KMS-11 (cell line): ENCODE measurements around the gene EDEM3.
"Not testable (repeated sequence)": the region's sequence is repeated elsewhere in the genome, so short reads cannot be mapped to it uniquely, and the experiment has no call there.

Experiments
- H2AFZ ChIP-seq: fragments of 200-600 bp; sonication (generic); 2 replicates; pipeline ENCODE4 v1.6.1; 2016; ENCODE audit warnings: antibody characterized with exemption, mixed run types, low read depth
- H3K27ac ChIP-seq: fragments of 200-600 bp; sonication (generic); 2 replicates; pipeline ENCODE4 v1.6.1; 2016; ENCODE audit warnings: mild to moderate bottlenecking, mixed run types
- H3K27me3 ChIP-seq: fragments of 200-600 bp; sonication (generic); 2 replicates; pipeline ENCODE4 v1.6.1; 2017; ENCODE audit warnings: mild to moderate bottlenecking, low read depth, mixed run types, moderate library complexity; ENCODE audit not compliant: insufficient read depth
- H3K36me3 ChIP-seq: fragments of 200-600 bp; sonication (generic); 2 replicates; pipeline ENCODE4 v1.6.1; 2017; ENCODE audit warnings: mild to moderate bottlenecking, mixed run types; ENCODE audit not compliant: insufficient read depth
- H3K4me1 ChIP-seq: fragments of 200-600 bp; sonication (generic); 2 replicates; pipeline ENCODE4 v1.6.1; 2016; ENCODE audit warnings: mild to moderate bottlenecking, low read depth, mixed run types; ENCODE audit not compliant: poor library complexity, severe bottlenecking
- H3K4me2 ChIP-seq: fragments of 200-600 bp; sonication (generic); 2 replicates; pipeline ENCODE4 v1.7.0; 2016; ENCODE audit warnings: mild to moderate bottlenecking, mixed run types
- H3K4me3 ChIP-seq: fragments of 200-600 bp; sonication (generic); IDR thresholded peaks from 2 replicates; pipeline ENCODE4 v1.6.1; 2017; ENCODE audit warnings: low read depth, low read length, mixed read lengths; ENCODE audit not compliant: insufficient read depth
- H3K79me2 ChIP-seq: fragments of 200-600 bp; sonication (generic); 2 replicates; pipeline ENCODE4 v1.6.1; 2016; ENCODE audit warnings: low read depth, mixed run types; ENCODE audit not compliant: insufficient read depth
- H3K9ac ChIP-seq: fragments of 200-600 bp; sonication (generic); 2 replicates; pipeline ENCODE4 v1.6.1; 2016; ENCODE audit warnings: mild to moderate bottlenecking, mixed run types
- H4K20me1 ChIP-seq: fragments of 200-600 bp; sonication (generic); 2 replicates; pipeline ENCODE4 v1.6.1; 2016; ENCODE audit warnings: mild to moderate bottlenecking, mixed run types; ENCODE audit not compliant: insufficient read depth
- TF ChIP-seq, protein P1 (sequence below): fragments of 200-600 bp; sonication (generic); conservative IDR thresholded peaks from 2 replicates; pipeline ENCODE4 v1.6.1; 2017; ENCODE audit warnings: low read depth, mild to moderate bottlenecking, antibody characterized with exemption, low read length, moderate library complexity, mixed read lengths

The EDEM3 gene

GRCh38 chr1:184785529-184785928, 30.9 kb upstream of the EDEM3 start:
- Histone ChIP-seq H2AFZ (no peak overlapping the region), H3K4me3 (no peak overlapping the region), H3K36me3 (no peaks in the 10 kb centered on the region), H3K27ac (no peak overlapping the region), H3K9ac (no peak overlapping the region), H3K4me1 (no peaks in the 10 kb centered on the region), H4K20me1 (no peaks in the 10 kb centered on the region), H3K79me2 (no peaks in the 10 kb centered on the region), H3K4me2 (no peak overlapping the region), H3K27me3 (no peaks in the 10 kb centered on the region)
- TF ChIP-seq, protein P1, sequence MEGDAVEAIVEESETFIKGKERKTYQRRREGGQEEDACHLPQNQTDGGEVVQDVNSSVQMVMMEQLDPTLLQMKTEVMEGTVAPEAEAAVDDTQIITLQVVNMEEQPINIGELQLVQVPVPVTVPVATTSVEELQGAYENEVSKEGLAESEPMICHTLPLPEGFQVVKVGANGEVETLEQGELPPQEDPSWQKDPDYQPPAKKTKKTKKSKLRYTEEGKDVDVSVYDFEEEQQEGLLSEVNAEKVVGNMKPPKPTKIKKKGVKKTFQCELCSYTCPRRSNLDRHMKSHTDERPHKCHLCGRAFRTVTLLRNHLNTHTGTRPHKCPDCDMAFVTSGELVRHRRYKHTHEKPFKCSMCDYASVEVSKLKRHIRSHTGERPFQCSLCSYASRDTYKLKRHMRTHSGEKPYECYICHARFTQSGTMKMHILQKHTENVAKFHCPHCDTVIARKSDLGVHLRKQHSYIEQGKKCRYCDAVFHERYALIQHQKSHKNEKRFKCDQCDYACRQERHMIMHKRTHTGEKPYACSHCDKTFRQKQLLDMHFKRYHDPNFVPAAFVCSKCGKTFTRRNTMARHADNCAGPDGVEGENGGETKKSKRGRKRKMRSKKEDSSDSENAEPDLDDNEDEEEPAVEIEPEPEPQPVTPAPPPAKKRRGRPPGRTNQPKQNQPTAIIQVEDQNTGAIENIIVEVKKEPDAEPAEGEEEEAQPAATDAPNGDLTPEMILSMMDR: no peak

DNA sequence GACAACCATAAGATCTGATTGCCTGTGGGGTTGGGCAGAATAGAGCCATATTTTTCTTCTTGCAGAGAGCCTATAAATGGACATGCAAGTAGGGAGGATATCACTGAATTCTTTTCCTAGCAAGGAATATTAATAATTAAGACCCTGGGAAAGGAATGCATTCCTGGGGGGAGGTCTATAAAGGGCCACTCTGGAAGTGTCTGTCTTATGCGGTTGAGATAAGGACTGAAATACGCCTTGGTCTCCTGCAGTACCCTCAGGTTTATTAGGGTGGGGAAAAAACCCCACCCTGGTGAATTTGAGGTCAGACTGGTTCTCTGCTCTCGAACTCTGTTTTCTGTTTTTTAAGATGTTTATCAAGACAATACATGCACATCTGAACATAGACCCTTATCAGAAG, 29.1 kb upstream of the EDEM3 start:
- H3K27ac ChIP-seq, H3K4me1 ChIP-seq, H3K79me2 ChIP-seq, H3K9ac ChIP-seq, H3K4me3 ChIP-seq, H4K20me1 ChIP-seq, H3K4me2 ChIP-seq, H3K36me3 ChIP-seq, H3K27me3 ChIP-seq, H2AFZ ChIP-seq: not testable (repeated sequence)

GRCh38 chr1:184781941-184782340, 27.3 kb upstream of the EDEM3 start:
- H4K20me1 ChIP-seq: no peaks in the 10 kb centered on the region
- no peaks in the 10 kb centered on the region for H3K79me2 ChIP-seq
- no peak overlapping the region for H3K9ac ChIP-seq
- H3K4me1 ChIP-seq: no peaks in the 10 kb centered on the region
- TF ChIP-seq, protein P1: no peak
- H2AFZ ChIP-seq: no peak overlapping the region
- H3K27me3 ChIP-seq: no peaks in the 10 kb centered on the region
- no peak overlapping the region for H3K27ac ChIP-seq
- H3K4me3 ChIP-seq: no peak overlapping the region
- no peaks in the 10 kb centered on the region for H3K36me3 ChIP-seq
- no peak overlapping the region for H3K4me2 ChIP-seq

DNA sequence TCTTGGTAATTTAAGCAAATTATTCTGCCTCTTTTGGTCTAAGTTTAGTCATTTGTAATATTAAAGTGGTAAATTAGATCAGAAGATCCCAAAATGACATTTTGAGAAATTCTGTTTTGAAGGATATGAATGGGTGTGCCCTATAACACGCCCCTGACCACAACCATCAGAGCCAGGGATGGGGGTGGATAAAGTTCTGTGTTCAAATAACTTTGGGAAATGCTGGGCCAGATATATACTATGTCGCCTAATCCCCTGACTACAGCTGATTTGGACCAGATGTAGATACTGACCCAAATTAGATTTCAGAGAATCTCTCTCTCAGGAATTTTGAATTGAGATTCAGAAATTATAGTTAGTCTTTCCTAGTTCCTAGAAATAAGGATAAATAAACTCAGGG, 21.2 kb upstream of the EDEM3 start:
- Histone ChIP-seq H4K20me1 (no peaks in the 10 kb centered on the region), H2AFZ (no peak overlapping the region), H3K9ac (no peak overlapping the region), H3K27ac (no peak overlapping the region), H3K4me1 (no peaks in the 10 kb centered on the region), H3K79me2 (no peaks in the 10 kb centered on the region), H3K27me3 (no peaks in the 10 kb centered on the region), H3K4me2 (no peak overlapping the region), H3K4me3 (no peak overlapping the region), H3K36me3 (no peaks in the 10 kb centered on the region)
- TF ChIP-seq, protein P1: no peak

- H3K4me2 ChIP-seq: no peak overlapping the region
- H3K9ac ChIP-seq: no peak overlapping the region
- TF ChIP-seq, protein P1: no peak
- H3K4me3 ChIP-seq: no peak overlapping the region
- H3K4me1 ChIP-seq: no peaks in the 10 kb centered on the region
- H3K27ac ChIP-seq: no peak overlapping the region
- no peaks in the 10 kb centered on the region for H3K36me3 ChIP-seq
- H2AFZ ChIP-seq: no peak overlapping the region
- no peaks in the 10 kb centered on the region for H4K20me1 ChIP-seq
- no peaks in the 10 kb centered on the region for H3K79me2 ChIP-seq
- H3K27me3 ChIP-seq: no peaks in the 10 kb centered on the region
These were observed 20.7 kb upstream of the EDEM3 start for GRCh38 chr1:184775329-184775728.
